Thyroid gland (tissue), 4 donors: Measurements from ENCODE around the gene TXNL4B. TPM values are rescaled to one million over a fixed set of nuclear protein-coding genes. Genes with fewer than 3 reads are reported as not detected.

ENCODE experiments used
- DNase-seq, 2 donors: peaks; one replicate each; pipeline ENCODE4 v3.0.0-alpha.2; 2019
- H3K27ac ChIP-seq, 3 donors: fragments of 200-600 bp; sonication (generic); 1 replicate in 2 of 3; 2 replicates in 1 of 3; pipeline ENCODE4 v1.5.1; 2016 to 2019; ENCODE audit warnings: mild to moderate bottlenecking in 1 of 3, moderate library complexity in 1 of 3
- H3K27me3 ChIP-seq: fragments of 200-600 bp; sonication (generic); one replicate; pipeline ENCODE4 v1.5.1; 2019
- H3K36me3 ChIP-seq, 2 donors: fragments of 200-600 bp; sonication (generic); one replicate each; pipeline ENCODE4 v1.5.1; 2016 to 2019
- H3K4me1 ChIP-seq, 2 donors: fragments of 200-600 bp; sonication (generic); one replicate each; pipeline ENCODE4 v1.5.1; 2017 to 2019
- H3K4me3 ChIP-seq, 3 donors: fragments of 200-600 bp; sonication (generic); replicated peaks in 1 of 3; 1 replicate in 2 of 3; 2 replicates in 1 of 3; pipeline ENCODE4 v1.5.1; 2016; ENCODE audit warnings: mild to moderate bottlenecking in 1 of 3
- H3K9me3 ChIP-seq: fragments of 200-600 bp; sonication (generic); one replicate; pipeline ENCODE4 v1.5.1; 2017
- POLR2A ChIP-seq, 2 donors: fragments of 450-650 bp; IDR thresholded peaks; one replicate each; pipeline ENCODE4 v1.6.1; 2017; ENCODE audit warnings: antibody characterized with exemption in 2 of 2, mild to moderate bottlenecking in 2 of 2, moderate library complexity in 1 of 2
- WGBS, 2 donors: methylation state at CpG; one replicate each; pipeline ENCODE4 v1.1.5; 2017; 5-methylcytosine and 5-hydroxymethylcytosine counted together
- intact Hi-C: fragments of 100-400 bp; cut with DNase I; formaldehyde crosslinking; loops from one replicate; pipeline ENCODE4 v1.15.1; 2023
- total RNA-seq, 4 donors: library from RNA; depleted of rRNA; stranded (reverse); fragments of >200 nt; gene quantifications; one replicate each; pipeline ENCODE4 v1.2.3, GENCODE V29; 2016
- TF ChIP-seq, protein P1 (sequence below), 6 experiments: fragments of 200-600 bp in 3 of 6; fragments of 450-650 bp in 3 of 6; sonication (generic) in 3 of 6; IDR thresholded peaks; one replicate each; pipeline ENCODE4 v1.5.1; 2016 to 2019; ENCODE audit warnings: antibody characterized with exemption in 6 of 6, mild to moderate bottlenecking in 2 of 6, inconsistent platforms in 1 of 6, moderate library complexity in 1 of 6

The TXNL4B gene
- total RNA-seq, 4 donors from 2014 or later = 10.7 to 15.0 (median 13.1) TPM

DNA sequence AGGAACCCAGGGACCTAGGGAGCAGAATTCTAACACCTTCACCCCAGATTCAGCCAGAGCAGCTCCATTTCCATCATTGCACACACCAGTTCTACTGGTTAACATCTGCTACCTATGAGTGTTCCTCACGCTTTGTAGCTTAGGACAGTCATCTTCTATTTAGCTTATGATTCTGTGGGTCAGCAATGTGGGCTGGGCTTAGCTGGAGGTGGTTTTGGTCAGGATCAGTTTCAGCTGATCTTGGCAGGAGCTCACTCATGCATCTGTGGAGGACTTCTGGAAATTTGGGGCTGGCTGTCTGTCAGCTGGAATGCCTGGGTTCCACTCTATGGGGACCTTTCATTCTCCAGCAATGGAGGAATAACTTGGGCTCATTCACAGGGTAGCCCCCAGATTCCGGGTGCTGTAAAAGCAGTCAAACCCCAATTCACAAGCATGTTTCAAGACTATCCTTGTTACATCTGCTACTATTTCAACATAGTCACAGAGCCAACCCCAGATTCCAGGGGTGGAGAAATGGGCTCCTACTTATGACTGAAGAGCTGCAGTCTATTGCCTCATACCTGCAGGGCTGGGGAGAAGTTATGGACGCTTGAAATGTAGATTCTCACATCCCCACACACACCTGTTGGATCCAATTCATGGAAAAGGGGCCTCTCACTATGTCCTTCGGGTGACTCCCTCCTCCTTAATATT lies 42.5 kb downstream of the TXNL4B start:
- intact Hi-C loops = no loop called here
- 84 to 86% methylated on average over 4 of the region's 4 CpGs for WGBS, 2 donors
- Histone ChIP-seq H3K4me1 (no peaks in the 10 kb centered on the region), H3K9me3 (no peaks in the 10 kb centered on the region), H3K27ac (no peak overlapping the region), H3K4me3 (no peak overlapping the region), H3K36me3 (no peaks in the 10 kb centered on the region), H3K27me3 (no peaks in the 10 kb centered on the region)
- TF ChIP-seq, protein P1, sequence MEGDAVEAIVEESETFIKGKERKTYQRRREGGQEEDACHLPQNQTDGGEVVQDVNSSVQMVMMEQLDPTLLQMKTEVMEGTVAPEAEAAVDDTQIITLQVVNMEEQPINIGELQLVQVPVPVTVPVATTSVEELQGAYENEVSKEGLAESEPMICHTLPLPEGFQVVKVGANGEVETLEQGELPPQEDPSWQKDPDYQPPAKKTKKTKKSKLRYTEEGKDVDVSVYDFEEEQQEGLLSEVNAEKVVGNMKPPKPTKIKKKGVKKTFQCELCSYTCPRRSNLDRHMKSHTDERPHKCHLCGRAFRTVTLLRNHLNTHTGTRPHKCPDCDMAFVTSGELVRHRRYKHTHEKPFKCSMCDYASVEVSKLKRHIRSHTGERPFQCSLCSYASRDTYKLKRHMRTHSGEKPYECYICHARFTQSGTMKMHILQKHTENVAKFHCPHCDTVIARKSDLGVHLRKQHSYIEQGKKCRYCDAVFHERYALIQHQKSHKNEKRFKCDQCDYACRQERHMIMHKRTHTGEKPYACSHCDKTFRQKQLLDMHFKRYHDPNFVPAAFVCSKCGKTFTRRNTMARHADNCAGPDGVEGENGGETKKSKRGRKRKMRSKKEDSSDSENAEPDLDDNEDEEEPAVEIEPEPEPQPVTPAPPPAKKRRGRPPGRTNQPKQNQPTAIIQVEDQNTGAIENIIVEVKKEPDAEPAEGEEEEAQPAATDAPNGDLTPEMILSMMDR (IDR thresholded peaks at IDR 0.05) = no peak
- TF ChIP-seq POLR2A (IDR thresholded peaks at IDR 0.05) = no peak
- DNase-seq = no peak

DNA sequence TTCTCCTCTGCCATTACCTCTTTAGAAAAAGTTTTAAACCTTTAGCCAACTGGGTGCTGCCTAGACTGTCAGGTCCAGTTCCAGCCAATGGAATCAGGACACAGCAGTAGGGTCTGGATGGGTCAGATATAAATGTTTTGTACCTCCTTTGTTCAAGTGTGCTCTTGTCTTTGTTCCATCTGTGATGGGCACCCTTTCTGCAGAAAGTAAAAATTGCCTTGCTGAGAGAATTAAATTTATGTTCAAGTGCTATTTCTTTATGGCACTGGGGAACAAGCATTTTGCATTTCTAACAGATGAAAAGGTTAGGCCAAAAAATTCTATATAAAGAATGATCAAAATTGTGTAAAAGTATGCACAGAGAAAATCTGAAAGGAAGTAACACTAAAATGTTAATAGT lies 44.3 kb downstream of the TXNL4B start:
- Histone ChIP-seq H3K4me1 (no peaks in the 10 kb centered on the region), H3K9me3 (no peaks in the 10 kb centered on the region), H3K4me3 (no peak overlapping the region), H3K27me3 (no peaks in the 10 kb centered on the region), H3K36me3 (no peaks in the 10 kb centered on the region), H3K27ac (no peak overlapping the region)
- intact Hi-C loops = no loop called here
- no peak for DNase-seq
- TF ChIP-seq, protein P1 (IDR thresholded peaks at IDR 0.05) = no peak
- TF ChIP-seq POLR2A (IDR thresholded peaks at IDR 0.05) = no peak

DNA sequence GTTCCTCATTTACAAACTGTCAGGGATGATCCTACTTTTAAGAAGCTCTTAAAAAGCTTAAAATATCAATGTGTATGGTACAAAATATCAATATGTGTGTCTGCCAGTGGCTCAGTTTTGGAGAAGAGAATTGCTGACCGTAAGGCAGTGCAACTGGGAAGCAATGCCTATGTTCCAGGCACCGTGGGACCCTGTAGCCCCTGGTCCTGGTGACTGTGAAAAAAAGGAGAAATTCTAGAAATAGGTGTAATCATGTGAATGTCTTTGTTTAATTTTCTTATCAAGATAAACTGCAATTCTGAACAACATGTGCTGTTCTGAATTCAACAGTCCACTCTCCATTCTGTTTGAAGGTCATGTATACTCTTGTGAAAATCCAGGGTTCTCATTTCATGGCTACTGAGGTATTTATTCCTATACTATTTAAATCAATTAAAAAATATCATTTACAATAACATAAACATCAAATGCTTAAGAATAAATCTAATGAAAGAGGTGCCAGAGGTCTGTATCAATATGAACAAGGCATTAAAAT lies 48.5 kb downstream of the TXNL4B start:
- Histone ChIP-seq H3K4me3 (no peak overlapping the region), H3K27ac (no peak overlapping the region), H3K4me1 (no peaks in the 10 kb centered on the region), H3K36me3 (no peaks in the 10 kb centered on the region), H3K27me3 (no peaks in the 10 kb centered on the region), H3K9me3 (no peaks in the 10 kb centered on the region)
- no peak for TF ChIP-seq POLR2A (IDR thresholded peaks at IDR 0.05)
- TF ChIP-seq, protein P1 (IDR thresholded peaks at IDR 0.05) = no peak
- WGBS, 2 donors = 70 to 91% methylated on average over 2 of the region's 2 CpGs
- no peak for DNase-seq
- intact Hi-C loops = no loop called here

DNA sequence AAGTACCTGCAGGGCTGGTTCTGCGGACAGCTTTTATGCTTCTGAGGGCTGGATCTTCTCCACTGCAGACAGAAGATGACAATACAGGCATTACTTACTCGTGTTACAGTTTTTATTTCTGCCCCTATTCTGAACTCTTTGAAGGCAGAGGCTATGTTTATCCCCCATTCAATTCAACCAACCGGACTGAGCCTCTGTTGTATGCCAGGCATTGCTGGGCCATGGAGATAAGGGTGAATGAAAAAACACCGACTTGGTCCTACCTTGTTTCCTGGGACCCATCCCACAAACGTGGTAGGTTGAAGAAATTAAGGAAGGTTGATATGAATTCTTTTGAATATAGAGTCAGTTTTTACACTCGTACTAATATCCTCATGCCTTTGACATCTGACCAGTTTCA lies 49.1 kb downstream of the TXNL4B start:
- TF ChIP-seq, protein P1 (IDR thresholded peaks at IDR 0.05) = no peak
- no peak for TF ChIP-seq POLR2A (IDR thresholded peaks at IDR 0.05)
- 75 to 92% methylated on average over 6 of the region's 6 CpGs for WGBS, 2 donors
- Histone ChIP-seq H3K4me3 (no peak overlapping the region), H3K27me3 (no peaks in the 10 kb centered on the region), H3K36me3 (no peaks in the 10 kb centered on the region), H3K4me1 (no peaks in the 10 kb centered on the region), H3K9me3 (no peaks in the 10 kb centered on the region), H3K27ac (no peak overlapping the region)
- intact Hi-C loops = no loop called here
- DNase-seq = no peak

DNA sequence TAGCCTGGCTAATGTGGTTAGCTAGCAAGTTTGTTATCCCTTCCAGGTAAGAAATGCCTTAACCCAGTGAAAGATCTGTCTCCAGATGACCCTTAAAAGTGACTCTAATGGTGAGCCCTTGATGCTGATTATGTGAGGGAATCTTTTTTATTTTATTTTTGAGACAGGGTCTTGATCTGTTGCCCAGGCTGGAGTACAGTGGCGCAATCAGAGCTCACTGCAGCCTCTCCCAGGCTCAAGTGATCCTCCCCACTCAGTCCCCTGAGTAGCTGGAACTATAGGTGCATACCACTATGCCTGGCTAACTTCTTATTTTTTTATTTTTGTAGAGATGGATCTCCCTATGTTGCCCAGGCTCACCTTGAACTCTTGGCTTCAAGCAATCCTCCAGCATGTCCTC lies 49.9 kb downstream of the TXNL4B start:
- intact Hi-C loops = no loop called here
- Histone ChIP-seq H3K36me3 (no peaks in the 10 kb centered on the region), H3K9me3 (no peaks in the 10 kb centered on the region), H3K27me3 (no peaks in the 10 kb centered on the region), H3K27ac (no peak overlapping the region), H3K4me1 (no peaks in the 10 kb centered on the region), H3K4me3 (no peak overlapping the region)
- 100% methylated on average over 1 of the region's 1 CpG for WGBS, 2 donors
- TF ChIP-seq, protein P1 (IDR thresholded peaks at IDR 0.05) = no peak
- TF ChIP-seq POLR2A (IDR thresholded peaks at IDR 0.05) = no peak
- DNase-seq = no peak
